Measurements from ENCODE around the gene ZSCAN32.

ZSCAN32 gene
- 12.6 reads per million, percentile 37 among the genes with 10 or more reads in this experiment for total RNA-seq

DNA sequence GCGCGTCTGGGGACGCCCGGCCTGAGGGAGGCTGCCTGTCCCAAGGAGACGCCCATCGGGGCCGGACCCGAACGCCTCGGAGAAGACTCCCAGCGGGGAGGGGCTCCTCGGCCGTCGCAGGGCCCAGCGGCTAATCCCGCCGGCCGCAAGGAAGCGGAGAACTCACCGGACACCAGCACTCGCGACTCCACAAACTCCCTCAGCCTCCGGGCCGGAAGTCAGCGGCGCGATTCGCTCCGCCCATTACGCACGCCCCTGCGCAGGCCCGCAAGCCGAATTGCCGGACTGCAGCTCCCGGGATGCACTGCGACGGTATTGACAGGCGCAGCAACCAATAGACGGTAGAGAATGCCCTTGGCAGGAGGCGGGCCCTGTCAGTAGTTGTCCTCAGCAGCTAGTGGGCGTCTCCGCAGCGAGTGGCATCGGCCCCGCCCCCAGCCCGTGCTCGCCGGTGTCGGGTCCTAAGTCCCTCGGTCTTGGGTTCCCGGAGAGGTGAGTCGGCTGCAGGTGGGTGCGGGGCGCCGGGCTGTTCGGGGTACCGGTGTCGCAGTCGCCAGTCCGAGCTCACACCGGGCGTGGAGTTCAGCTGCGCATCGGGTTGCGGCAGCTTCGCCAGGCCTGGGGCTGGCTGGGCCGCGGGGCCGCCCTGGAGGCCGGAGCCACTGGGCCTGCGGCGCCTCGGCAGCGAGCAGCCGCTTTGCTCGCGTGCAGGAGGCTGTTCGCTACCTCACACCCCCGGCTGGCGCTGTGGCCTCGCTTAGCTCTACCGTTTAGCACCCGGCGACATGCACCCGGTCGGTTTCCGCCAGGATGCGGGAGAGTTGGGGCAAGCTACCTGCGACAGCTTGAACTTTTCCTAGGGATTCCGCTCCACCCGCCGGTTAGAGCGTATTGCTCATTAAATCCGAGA lies at the start of gene ZSCAN32, which contains the start of gene ZNF174:
TSS of gene ZSCAN32 (minus strand) at position 226 of the 910 bp plus-strand sequence. CDS start 3,447 bp downstream, outside the sequence.
TSS of gene ZNF174 (plus strand) at position 437 of the 910 bp plus-strand sequence. CDS start 790 bp downstream, outside the sequence.
- peak; percentile 98 for DNase-seq

DNA sequence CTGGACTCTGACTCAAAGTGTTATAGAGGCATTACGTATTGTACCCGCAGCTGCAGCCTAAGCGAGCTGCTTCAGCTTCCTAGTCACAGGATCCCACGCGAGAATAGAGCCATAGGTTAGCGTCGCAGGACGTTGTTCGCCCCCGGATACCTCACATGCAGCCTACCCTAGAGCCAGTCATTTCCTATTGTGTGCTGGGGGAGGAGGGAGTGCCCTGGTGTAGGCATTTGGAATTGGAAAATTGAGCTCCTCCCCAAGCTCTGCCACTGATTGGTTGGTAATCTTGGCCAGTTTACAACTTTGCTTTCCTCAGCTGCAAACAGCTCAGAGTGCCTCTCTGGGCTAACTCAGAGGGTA lies 43.2 kb upstream of the ZSCAN32 start:
- DNase-seq: no peak

DNA sequence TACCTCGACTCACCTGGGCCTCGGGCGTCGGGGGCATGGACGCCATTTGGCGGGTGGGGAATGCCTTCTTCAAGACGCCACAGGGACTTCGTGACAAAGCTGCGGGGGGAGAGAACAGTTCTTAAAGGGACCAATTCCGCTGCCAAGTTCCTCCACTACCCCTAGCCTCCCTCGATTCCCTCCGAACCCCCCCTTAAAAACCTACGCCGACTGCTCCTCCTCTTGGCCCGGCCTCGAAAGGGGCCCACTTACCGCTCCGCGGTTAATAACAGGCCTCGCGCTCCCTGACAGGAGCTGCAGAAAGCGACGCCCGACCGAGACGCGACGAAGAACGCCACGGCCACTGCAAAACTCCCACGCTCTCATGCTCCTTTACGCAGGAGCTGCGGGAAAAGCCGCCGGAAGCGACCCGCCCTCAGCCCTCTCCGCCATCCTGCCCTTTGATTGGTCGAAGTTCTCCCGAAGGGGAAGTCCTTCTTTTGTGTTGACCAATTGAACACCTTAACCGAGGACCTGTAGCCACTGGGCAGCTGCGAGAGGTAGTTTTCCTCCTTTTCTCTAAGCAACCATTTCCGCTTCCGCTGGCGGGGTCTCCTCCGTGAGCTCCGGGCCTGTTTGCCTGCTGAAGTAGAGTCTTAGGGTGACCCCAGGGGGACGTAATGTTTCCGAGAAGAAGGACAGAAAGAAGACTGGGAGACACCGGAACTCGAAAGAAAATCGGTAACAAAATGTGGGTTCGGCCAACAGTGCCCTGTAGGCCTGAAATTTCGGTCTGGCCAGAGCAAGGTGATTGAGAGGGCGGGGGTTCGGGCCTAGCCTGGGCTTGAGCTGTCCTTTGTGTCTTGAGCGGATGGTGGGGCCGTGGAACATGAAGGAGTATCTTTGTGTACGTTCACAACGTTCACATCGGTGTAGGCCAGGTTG lies 42.6 kb upstream of the ZSCAN32 start, which contains the start of the genes NAA60 and ZNF597:
TSS of gene NAA60 (plus strand) at position 573 of the 924 bp plus-strand sequence. CDS start 32,548 bp downstream, outside the sequence.
TSS of gene ZNF597 (minus strand) at position 397 of the 924 bp plus-strand sequence. CDS start at position 46, 351 bp downstream.
- DNase-seq: peak; percentile 72

DNA sequence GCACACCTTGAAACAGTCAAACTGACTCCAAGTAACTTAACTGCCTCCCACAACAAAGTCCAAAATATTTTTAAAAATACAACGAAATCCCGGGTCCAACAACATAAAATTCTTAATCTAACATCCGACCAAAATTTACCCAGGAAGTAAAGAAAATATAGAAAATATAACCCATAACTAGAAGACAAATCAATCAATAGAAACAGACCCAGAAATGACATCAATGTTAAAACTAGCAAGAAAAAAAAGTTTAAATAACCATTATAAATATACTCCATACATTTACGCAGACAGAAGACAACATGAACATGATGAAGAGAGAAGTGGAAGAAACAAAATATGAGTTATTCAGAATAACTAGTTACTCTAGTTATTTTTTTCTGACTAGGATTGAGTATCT lies 38.8 kb upstream of the ZSCAN32 start:
- DNase-seq: no peak

DNA sequence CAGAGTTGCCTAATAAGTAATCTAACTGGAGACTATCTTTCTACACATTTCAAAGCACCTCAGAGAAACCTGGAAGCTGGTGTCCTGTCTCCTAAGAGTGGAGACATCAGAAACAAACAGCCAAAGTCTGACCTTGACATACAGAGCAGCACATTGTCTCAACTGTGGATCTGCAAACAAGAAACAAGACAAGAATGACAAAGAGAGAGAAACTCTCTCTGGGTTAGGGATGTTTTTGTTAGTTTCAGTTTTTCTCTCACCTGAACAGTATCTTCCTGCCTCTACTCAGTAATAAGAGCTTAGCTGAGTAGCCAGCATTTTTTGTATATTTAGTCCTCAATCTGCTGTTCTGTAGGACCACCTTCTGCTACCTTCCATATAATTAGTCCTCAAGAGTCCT lies 33.6 kb upstream of the ZSCAN32 start:
- no peak for DNase-seq

DNA sequence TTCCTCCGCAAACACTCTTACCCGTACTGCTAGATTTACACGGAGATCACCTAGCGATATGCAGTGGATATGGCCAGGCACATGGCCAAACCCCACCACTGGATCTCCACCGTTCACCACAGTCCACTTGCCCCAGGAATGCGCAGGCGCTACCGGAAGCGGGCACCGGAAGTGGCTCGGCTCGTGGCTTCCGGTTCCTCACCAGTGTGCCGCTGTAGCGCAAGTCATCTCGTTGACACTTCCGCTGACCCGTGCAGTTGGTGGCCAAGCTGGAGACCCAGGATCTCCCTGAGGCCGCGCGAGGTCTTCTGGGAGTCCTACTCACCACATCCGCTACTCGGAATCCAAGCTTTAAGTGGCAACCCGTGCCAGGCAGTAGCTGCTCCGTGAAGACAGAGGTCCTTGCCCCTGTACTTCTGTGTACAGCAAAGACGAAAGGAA lies 31.0 kb upstream of the ZSCAN32 start:
- no peak for DNase-seq

DNA sequence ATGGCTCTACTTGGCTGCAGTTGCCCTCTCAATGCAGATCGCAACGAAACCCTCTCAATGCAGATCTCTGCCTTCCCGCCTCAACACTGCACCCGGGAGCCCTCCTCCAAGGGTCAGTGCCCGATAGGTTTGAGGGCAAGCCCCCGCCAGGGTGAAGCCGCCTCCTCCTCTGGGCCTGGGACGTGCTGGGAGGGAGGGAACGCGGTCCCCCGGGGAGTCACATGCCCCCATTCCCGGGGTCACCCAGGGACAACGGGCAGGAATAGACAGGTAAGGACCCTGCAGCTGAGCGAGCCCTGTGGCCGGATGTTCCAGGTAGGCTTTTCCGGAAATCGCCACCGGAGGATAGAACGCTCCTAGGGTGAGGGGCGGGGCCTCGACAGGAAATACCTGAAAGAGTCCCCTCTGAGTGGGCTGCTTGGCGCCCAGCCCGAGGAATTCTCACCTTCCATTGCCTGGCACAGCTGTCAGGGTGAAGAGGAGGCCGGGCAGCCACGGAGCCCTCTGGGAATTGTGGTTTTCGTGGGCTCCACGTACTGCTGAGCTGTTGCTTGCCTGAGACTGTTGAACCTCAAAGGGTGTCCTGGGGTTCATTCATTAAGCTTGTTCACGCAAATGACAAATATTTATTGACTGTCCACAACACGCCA lies 13.1 kb upstream of the ZSCAN32 start:
- DNase-seq: no peak

DNA sequence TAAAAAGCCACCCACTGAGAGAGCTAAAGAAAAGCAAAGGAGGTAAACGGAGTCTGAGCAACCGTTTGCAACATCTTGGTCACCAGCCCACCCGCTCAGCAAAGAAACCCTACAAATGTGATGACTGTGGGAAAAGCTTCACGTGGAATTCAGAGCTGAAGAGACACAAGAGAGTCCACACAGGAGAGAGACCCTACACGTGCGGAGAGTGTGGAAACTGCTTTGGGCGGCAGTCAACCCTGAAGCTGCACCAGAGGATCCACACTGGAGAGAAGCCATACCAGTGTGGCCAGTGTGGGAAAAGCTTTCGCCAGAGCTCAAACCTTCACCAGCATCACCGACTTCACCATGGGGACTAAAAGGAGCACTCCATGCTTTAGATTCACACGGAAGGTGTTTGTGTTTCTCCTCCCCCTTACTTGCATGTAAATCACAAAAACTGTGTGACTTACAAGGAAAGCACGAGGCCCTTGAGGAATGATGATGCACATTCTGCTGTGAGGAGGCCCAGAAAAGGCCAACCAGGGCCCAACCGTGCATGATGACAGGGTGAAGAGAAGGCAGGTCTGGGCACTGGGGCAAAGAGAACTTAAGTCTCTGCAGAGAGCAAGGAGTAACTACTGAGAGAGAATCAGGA lies 7.9 kb upstream of the ZSCAN32 start:
- DNase-seq: no peak

DNA sequence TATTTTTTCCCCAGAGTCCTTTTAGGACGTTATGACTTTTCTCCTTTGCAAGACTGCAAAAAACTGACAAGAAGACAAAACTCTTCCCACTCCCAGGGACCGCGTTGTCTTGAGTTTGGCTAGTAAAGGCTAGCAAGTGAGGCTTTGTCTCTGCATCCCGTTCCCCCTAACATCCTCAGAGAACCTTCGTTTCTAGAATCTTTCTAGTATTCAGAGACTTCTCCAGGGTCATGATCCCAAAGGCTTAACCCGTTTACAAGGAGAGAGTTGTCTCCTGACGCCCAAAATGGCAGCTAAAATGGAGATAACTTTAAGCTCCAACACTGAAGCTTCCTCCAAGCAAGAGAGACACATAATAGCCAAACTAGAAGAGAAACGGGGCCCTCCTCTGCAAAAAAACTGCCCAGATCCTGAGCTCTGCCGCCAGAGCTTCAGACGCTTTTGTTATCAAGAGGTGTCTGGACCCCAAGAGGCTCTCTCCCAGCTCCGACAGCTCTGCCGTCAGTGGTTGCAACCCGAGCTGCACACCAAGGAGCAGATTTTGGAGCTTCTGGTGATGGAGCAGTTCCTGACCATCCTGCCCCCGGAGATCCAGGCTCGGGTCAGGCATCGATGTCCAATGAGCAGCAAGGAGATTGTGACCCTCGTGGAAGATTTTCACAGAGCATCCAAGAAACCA lies 1.1 kb upstream of the ZSCAN32 start:
- no peak for DNase-seq

DNA sequence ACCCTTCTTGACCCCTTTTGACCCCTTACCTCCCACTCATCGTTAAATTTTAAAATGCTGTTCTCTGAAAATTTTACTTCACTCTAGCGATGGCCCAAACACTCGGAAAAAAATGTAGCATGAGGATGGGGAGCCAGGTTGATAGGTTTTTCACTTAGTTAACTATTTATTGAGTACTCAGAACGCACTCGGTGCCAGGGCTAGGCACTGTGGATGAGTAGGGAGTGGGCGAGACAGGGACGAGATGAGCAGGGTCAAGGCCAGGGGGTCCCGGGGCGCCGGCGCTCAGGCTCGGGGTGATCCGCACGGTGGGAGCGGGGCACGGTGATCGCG lies 392 bp downstream of the ZSCAN32 start:
- no peak for DNase-seq

DNA sequence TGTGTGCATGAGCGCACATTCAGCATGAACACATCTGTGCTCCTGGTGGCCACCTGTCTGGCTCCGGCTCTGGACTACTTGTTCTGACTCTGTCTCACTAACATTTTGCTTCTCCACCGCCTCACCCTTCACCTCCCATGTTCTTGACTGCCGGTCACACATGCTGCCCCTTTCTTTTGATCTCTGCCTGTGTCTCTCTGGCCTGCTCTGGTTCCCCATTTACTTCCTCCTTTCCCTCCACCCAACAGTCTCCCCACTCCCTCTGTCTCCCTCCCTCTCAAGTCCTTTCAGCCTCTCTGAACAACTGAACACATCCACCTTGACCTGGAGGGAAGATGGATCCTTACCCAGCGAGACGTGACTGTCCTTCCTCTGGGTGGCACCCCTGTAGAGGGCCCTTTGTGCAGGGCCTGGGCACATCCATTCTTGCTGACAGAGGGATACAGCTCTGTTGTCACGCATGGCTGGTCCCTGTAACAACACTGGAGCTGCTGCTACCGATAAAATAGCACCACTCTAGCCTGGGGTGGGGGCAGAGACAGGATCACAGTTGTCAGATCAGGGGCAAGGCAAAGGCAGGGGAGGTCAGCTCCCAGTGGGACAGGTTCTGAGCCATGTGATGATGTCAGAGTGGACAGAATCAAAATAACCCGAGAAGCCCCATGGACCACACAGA lies 11.0 kb downstream of the ZSCAN32 start:
- no peak for DNase-seq

DNA sequence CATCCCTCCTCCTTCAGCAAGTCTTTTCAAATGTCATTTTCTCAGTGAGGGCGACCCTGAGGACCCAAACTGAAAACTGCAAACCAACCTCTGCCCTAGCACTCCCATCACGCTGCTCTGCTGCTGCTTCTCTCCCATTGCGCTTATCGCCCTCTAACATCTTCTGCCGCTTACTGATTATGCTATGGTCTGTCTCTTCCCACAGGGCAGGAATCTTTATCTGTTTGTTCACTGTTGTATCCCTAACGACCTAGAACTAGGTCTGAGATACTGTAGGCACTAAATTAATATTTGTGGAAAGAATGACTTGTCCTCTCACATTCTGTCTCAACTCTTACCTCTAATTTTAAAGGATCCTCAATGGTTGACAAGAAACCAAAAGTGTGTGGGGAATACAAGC lies 12.5 kb downstream of the ZSCAN32 start:
- DNase-seq: no peak

DNA sequence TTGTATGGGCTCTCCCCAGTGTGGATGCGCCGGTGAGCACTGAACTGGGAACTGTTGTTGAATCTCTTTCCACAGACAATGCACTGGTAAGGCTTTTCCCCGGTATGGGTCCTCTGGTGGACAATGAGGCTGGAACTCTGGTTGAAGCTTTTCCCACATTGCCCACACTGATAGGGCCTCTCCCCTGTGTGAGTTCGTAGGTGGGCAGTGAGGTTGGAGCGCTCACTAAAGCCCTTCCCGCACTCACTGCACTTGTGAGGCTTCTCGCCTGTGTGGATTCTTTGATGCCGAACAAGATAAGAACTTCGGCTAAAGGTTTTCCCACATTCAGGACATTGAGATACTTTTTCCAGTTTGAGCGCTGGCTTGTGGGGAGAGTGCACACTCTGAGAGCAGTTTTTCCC lies 17.8 kb downstream of the ZSCAN32 start:
- no peak for DNase-seq

DNA sequence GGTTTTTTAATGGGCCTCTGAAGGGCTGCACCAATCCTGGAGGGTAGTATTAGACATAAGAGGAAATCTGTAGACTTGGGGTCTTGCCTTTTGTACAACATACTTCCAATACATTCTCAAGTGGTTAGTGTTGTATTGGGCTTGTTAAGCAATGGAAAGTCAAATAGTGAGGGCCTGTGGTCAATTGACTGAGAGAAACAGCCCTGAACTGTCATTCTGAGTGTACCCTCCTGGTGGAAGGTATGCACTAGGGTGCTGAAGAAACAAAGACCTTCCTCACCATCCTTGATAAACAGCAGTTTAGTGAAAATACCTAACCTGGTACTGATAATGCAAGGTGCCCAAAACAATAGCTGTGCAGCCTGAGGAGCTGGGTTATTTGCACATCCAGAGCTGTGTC lies 22.9 kb downstream of the ZSCAN32 start:
- DNase-seq: no peak

DNA sequence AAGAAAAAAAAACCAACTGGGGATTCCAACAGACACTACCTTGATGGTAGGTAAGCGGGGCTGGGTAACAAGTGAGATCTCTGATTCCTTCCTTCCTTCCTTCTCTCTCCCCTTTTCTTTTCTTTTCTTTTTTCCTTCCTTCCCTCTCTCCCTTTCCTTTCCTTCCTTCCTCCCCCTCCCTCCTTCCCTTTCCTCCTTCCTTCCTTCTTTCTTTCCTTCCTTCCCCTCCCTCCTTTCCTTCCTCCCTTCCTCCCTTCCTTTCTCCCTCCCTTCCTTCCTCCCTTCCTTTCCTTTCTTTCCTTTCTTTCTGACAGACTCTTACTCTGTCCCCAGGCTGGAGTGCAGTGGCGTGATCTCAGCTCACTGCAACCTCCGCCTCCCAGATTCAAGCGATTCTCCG lies 25.1 kb downstream of the ZSCAN32 start:
- DNase-seq: no peak

DNA sequence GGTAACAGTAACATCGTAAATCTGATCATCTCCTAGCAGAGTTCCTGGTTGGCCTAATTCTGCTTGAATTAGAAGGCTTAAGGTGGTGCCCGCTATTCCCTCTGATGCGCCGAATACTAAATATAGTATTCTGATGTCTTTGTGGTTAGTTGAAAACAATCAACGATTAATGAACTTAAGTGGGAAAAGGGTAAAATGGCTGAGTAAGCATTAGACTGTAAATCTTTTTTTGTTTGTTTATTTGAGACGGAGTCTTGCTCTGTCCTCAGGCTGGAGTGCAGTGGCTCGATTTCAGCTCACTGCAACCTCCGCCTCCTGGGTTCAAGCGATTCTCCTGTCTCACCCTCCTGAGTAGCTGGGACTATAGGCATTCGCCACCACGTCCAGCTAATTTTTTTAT lies 31.7 kb downstream of the ZSCAN32 start:
- no peak for DNase-seq

DNA sequence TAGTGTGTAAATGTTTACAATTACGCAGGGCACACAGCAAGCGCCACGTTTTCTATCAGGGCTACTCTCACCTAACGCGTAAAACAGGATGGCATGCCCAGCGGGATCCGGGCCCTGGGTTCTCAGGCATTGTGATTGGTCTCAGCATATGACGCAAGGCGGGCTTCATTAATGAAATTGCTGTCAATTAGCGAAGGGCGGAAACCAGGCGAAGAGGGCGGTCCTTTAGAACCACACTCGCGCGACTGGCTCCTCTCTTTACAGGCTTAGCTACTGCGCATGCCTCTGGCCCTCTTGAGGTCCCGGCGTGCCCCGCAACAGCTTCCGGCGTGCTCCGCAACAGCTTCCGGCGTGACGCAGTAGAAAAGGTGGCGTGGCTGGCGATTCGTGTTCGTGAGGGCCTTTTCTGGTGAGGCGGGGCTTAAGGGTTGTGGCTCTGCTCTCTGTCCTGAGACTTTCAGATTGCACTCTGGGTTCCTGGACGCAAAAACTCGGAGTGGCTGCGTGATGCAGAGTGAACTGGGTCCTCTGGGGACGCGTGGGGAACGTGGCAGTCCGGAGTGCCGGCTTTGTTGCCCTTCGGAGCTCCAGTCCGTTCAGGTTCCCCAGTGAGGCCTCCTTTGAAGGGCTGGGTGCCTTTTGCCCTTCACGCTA lies 35.9 kb downstream of the ZSCAN32 start:
- DNase-seq: peak; percentile 74

DNA sequence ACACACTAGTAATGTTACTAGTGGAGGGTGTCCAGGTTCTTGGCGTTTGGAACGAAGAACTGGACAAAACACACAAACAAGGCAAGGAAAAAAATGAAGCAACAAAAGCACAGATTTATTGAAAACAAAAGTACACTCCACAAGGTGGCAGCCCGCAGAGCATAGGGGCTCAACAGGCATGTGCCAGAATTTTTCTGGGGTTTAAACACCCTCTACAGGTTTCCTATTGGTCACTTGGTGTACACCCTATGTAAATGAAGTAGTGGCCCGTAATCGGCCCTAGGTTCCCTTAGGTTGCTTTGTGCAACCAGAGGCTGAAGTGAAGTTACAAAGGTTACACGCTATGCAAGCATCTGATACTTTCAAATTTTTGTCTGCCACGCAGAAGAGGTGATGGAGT lies 37.0 kb downstream of the ZSCAN32 start:
- no peak for DNase-seq

DNA sequence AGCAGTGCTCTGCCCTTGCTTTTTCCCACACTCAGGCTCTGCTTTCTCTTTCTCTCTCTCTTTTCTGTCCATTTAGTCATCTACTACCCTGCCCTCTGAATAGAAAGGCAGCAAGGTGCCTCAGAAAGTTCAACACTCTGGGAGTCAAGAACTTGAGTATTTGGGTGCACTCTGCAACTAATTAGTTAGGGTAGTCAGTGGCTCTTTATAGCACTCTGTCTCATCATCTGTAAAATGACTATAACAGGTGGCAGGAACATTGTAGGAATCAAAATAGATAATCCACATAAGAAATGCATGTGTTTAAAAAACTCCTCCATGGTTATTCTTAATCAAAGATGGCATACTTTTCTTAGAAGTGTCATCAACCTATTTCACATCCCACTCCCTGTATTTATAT lies 37.9 kb downstream of the ZSCAN32 start:
- no peak for DNase-seq

DNA sequence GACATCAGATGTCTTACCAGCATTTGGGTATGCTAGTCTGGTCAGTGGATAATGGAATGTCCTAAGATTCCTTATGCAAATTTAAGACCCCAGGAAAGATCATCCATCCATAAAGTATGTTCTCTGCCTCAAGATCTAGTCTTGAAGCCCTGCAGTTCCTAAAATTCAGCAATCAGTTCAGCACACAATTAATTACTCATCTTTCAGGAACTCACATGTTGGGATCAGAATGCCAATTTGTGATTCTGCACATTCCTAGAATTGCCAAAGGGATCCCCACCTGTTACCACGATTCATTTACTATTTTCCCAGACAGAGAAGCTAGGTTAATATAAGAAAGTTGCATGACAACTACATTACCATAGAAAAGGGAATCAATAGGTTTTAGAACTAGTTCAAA lies 41.9 kb downstream of the ZSCAN32 start:
- DNase-seq: no peak
